Fibroblast of the aortic adventitia (primary cell): ENCODE data around the gene NUDT8. TPM values are rescaled to one million over a fixed set of nuclear protein-coding genes. Genes with fewer than 3 reads are reported as not detected.

Source experiments
- DNase-seq: peaks from one replicate; pipeline ENCODE4 v3.0.0-alpha.2; 2010; ENCODE audit warnings: low read depth
- H3K4me3 ChIP-seq: 2 replicates; pipeline ENCODE4 v1.5.1; 2011; ENCODE audit warnings: low read depth, mild to moderate bottlenecking, control low read depth, low read length, moderate library complexity
- CTCF ChIP-seq: IDR thresholded peaks from 2 replicates; pipeline ENCODE4 v1.5.1; 2011; ENCODE audit warnings: mild to moderate bottlenecking, low read length, control low read depth, inconsistent platforms; ENCODE audit not compliant: insufficient read depth
- total RNA-seq: library from RNA; depleted of rRNA; stranded (reverse); fragments of >200 nt; gene quantifications from 2 replicates; pipeline ENCODE4 v1.2.3, GENCODE V29; 2012; ENCODE audit warnings: low replicate concordance

Gene NUDT8
- total RNA-seq, 1 donor, result 8.4 TPM

DNA sequence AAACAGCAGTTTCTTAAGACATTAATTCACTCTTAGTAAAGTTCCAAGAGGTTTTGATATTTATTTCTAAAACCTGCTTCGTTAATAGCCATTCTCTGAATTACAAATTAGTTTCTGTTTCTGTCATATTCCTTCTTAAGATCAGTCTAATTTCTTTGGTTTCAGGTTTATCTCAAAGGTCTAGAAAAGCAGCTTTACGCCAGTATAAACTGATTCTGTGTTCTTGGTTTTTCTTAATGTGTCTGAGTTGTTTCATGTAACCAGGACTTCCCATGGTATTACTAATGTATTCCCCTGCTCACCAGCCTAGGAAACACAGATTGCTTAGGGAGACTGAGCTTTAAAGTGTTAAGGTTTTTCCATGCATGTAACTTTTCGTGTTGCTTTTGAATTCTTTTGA, 27.6 kb upstream of the NUDT8 start:
- no peak for DNase-seq
- H3K4me3 ChIP-seq, result no peak overlapping the region
- no peak for TF ChIP-seq CTCF

DNA sequence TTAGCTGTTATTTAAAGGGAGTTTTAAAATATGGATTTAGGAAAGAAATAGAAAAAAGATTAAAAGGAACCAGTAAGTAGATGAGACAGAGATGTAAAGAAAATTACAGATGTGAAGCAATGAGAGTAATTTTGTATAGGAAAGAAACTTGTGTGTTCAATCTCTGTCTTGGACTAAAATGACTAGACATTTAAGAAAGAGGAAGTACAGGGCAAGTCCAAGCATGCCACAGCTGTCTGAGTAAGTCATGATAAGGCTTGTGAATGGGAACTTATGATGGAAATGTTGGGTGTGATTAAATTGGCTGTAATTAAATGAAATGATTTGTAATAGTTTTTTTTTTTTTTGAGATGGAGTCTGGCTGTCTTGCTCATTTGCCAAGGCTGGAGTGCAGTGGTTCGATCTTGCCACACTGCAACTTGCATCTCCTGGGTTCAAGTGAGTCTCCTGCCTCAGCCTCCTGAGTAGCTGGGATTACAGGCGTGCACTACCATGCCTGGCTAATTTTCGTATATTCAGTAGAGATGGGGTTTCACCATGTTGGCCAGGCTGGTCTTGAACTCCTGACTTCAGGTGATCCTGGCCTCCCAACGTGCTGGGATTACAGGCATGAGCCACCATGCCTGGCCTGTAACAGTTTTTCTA, 26.7 kb upstream of the NUDT8 start:
- no peak for TF ChIP-seq CTCF
- no peak overlapping the region for H3K4me3 ChIP-seq
- DNase-seq, result peak; percentile 45

- DNase-seq, result no peak
- H3K4me3 ChIP-seq, result no peak overlapping the region
- TF ChIP-seq CTCF, result no peak
Observed at GRCh38 chr11:67654225-67654624, 24.5 kb upstream of the NUDT8 start.

- no peak for DNase-seq
- no peak for TF ChIP-seq CTCF
Observed at GRCh38 chr11:67652965-67653845, 23.5 kb upstream of the NUDT8 start.

GRCh38 chr11:67651976-67652781, 22.4 kb upstream of the NUDT8 start:
- no peak for TF ChIP-seq CTCF
- H3K4me3 ChIP-seq, result no peak overlapping the region
- DNase-seq, result no peak

More at GRCh38 chr11:67652965-67653845, 23.5 kb upstream of the NUDT8 start:
- no peak overlapping the region for H3K4me3 ChIP-seq

DNA sequence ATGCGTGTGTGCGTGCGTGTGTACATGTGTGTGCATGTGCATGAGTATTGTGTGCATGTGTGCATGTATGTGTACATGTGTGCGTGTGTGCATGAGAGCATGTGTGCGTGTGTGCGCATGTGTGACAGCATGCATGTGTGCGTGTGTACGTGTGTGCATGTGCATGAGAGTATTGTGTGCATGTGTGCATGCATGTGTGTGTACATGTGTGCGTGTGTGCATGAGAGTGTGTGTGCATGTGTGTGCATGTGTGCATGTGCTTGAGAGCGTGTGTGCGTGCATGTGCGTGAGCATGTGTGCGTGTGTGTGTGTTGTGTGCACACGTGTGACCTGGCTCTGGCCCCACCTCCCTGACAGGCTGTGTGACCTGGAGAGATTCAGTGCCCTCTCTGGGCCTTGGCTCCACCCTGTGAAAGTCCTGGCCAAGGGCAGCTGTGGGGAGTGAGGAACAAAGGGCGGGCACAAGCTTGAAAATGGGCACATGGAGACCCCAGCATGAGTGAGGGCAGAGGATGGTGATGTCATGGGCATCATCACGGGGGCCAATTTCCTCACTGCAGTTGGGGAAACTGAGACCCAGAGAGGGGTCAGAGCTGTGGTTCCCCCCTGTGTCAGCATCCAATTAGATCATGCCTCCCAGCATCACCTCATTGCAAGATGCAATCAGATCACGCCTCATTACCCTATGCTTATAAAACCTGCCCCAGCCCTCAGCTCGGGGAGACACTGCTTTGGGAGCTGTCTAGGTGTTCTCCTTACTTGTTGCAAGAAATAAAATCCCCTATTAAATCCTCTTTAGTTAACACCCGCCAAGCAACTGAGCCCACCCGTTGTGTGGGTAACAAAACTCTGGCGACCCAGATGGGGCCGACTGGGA, 20.1 kb upstream of the NUDT8 start:
- no peak overlapping the region for H3K4me3 ChIP-seq
- no peak for DNase-seq
- TF ChIP-seq CTCF, result no peak
